Fibroblast of pulmonary artery (primary cell): ENCODE results near the gene CELF4.
A peak's percentile ranks its signal among the peaks of the same experiment; 100 is the strongest.

Experiments
- DNase-seq: peaks from one replicate; pipeline ENCODE4 v3.0.0-alpha.2; 2010; ENCODE audit warnings: low read depth
- H3K4me3 ChIP-seq: replicated peaks from 2 replicates; pipeline ENCODE4 v1.5.1; 2011; ENCODE audit warnings: low read depth, mild to moderate bottlenecking, control low read depth, low read length, moderate library complexity
- CTCF ChIP-seq: IDR thresholded peaks from 2 replicates; pipeline ENCODE4 v1.5.1; 2011; ENCODE audit warnings: mild to moderate bottlenecking, control low read depth, low read length, inconsistent platforms; ENCODE audit errors: missing control alignments

The CELF4 gene

GRCh38 chr18:37285825-37286224, 279.8 kb downstream of the CELF4 start:
- TF ChIP-seq CTCF = no peak
- no peak overlapping the region for H3K4me3 ChIP-seq
- DNase-seq = no peak

GRCh38 chr18:37284260-37284659, 281.3 kb downstream of the CELF4 start:
- H3K4me3 ChIP-seq = no peak overlapping the region
- no peak for DNase-seq

GRCh38 chr18:37282386-37283037, 283.1 kb downstream of the CELF4 start:
- DNase-seq = peak; percentile 4
- no peak overlapping the region for H3K4me3 ChIP-seq
- peak; percentile 51 for TF ChIP-seq CTCF

More at GRCh38 chr18:37284260-37284659, 281.3 kb downstream of the CELF4 start:
- no peak for TF ChIP-seq CTCF

GRCh38 chr18:37280701-37281393, 284.8 kb downstream of the CELF4 start:
- no peak overlapping the region for H3K4me3 ChIP-seq
- no peak for TF ChIP-seq CTCF
- DNase-seq = no peak

GRCh38 chr18:37277804-37278203, 287.8 kb downstream of the CELF4 start:
- H3K4me3 ChIP-seq = no peak overlapping the region
- TF ChIP-seq CTCF = no peak
- no peak for DNase-seq

- no peak for DNase-seq
- TF ChIP-seq CTCF = no peak
- no peak overlapping the region for H3K4me3 ChIP-seq
Measured at GRCh38 chr18:37276111-37276890, 289.3 kb downstream of the CELF4 start.
